GM18499 (cell line): ENCODE measurements around the gene LPCAT1.
"Not testable (repeated sequence)": the region's sequence is repeated elsewhere in the genome, so short reads cannot be mapped to it uniquely, and the experiment has no call there.

Source experiments
- ATAC-seq: cut with Tn5 transposase; IDR thresholded peaks from one replicate; pipeline ENCODE4 v1.9.1; 2021; ENCODE audit warnings: moderate number of reproducible peaks; ENCODE audit not compliant: insufficient read depth, unreplicated experiment

LPCAT1 gene

DNA sequence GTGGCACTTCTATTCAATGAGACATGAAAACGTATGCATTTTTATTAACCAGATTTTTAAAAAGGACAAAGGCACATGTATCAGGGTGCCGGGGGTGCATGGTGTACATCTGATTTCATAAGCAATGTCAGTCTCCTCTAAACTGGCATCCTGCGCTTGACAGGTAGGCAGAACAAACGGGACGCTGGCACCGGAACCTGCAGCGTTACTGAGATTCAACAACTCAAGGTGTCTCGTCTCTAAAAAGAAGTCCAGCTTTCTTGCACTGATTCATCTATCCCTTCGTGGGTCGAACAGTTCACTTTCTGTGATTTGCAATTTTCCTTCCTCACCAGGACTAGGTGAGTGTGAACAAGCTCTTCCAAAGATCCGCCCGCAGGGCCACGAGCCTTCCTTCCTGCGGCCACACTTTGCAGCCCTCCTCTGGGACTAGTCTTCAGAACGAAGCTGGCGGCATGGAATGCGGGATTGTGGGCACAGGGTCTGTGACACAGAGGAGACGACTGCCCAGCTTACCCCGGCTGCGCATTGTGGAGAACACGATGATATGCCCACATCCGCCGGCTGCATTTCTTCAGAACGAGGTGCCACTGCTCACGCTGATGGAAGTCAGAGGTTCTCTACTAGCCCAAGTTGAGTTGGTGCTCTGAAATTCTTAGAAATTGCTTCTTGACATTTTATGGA, 85.7 kb downstream of the LPCAT1 start:
- no peak for ATAC-seq

DNA sequence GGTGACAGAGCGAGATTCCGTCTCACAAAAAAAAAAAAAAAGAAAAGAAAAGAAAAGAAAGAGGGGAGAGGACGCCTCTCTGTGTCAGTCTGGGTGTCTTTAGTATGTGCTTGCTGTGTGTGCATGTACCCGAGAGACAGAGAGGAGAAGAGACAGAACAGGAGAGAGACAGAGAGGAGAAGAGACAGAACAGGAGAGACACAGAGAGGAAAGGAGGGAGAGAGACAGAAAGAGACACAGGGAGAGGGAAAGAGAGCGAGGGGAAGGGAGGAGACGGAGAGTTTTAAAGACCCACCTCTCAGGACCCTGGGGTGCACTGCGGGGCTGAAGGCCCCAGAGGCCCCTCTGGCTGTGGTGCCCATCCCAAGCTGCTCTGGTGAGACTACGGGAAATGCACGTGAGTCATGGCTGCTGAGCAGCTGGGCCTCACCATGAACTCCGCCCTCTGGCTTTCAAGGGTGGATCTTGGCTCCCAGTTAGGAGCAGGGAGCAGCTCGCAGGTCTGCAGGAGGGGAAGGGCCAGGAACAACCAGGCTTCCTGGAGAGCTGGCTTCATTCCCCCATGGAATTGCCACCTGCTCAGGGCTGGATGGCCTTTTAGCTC, 86.4 kb downstream of the LPCAT1 start:
- ATAC-seq: no peak

DNA sequence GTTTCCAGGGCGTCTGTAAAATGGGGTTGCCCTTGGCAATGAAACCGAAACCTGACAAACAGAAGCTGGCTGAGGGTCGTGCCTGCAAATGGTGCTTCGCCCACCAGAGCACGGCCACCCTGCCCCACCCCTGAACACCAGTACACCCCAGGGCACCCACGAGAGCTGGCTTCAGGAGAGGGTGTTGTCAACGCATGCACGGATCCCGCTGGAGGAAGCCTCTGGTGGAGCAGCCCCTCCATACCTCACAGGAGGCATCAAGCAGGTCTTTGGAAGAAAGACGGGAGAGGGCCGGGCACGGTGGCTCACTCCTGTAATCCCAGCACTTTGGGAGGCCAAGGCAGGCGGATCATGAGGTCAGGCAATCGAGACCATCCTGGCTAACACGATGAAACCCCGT, 87.1 kb downstream of the LPCAT1 start:
- ATAC-seq: no peak

DNA sequence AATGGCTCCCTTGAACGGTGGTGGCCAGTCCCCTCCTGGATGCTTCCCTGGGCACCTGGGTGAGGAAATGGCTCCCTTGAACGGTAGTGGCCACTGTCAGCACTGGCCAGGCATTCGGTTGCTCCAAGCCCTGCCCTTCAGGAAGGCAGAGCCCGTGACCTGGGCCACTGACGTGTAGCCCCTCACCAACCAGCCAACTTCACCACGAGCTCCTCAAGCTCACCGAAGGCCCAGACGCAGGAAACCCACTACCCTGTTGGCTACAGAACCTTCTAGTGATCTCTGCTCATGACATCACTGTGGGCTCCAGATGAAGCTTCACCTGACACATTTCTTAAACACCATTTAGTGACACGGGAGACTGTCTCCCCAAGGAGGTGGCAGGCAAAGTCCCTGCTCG, 87.7 kb downstream of the LPCAT1 start:
- ATAC-seq: no peak

DNA sequence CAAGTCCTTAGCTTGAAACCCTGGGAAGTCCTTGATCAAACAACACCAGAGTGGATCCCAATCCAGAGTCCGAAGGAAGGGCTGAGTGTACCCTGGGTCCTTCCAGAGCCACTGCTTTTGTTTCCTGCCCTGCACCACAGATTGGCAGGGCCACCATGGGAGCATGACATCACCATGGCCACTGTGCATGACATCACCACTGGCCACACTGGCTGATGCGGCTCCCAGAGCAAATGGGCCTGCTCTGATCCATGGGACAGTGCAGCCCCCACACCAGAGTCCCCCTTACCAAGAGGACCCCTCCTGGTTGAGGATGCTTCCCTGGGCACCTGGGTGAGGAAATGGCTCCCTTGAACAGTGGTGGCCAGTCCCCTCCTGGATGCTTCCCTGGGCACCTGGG, 88.4 kb downstream of the LPCAT1 start:
- ATAC-seq: no peak

DNA sequence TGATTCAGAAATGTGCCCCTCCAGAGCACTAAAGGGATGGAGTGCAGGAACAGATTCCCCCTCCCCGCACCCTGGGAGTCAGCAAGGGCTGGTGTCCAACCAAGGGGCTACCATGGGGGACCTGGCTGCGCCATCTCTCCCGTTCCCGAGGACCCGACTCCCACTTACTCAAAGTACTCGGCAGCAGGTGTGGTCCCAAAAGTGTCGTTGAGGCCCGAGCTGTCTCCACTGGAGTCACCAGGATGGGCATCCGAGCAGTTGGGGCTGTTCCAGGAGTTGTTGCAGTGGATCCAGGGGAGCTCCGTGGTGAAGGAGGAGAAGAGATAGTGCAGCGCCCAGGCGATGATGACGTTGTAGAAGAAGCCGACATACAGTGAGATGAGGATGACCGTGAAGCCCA, 91.5 kb downstream of the LPCAT1 start:
- ATAC-seq: no peak

DNA sequence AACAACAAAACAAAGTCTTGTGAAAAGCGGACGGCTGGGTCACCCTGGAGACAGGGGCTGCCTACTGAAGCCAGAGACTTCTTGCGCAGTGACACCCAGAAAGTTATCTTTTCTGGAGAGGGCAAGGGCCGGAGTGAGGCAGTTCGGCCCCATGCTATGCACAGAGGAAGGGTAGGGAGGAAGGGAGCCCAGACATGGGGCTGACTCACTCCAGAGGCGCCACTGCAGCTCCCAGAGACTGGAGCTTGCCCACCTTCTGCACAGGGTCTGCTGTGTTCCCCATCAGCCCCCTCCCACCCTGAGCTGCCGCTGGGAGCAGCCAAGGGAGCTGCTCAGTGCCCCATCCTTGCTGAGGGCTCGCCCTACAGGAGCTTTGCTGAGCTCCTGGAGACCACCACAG, 91.9 kb downstream of the LPCAT1 start:
- no peak for ATAC-seq

DNA sequence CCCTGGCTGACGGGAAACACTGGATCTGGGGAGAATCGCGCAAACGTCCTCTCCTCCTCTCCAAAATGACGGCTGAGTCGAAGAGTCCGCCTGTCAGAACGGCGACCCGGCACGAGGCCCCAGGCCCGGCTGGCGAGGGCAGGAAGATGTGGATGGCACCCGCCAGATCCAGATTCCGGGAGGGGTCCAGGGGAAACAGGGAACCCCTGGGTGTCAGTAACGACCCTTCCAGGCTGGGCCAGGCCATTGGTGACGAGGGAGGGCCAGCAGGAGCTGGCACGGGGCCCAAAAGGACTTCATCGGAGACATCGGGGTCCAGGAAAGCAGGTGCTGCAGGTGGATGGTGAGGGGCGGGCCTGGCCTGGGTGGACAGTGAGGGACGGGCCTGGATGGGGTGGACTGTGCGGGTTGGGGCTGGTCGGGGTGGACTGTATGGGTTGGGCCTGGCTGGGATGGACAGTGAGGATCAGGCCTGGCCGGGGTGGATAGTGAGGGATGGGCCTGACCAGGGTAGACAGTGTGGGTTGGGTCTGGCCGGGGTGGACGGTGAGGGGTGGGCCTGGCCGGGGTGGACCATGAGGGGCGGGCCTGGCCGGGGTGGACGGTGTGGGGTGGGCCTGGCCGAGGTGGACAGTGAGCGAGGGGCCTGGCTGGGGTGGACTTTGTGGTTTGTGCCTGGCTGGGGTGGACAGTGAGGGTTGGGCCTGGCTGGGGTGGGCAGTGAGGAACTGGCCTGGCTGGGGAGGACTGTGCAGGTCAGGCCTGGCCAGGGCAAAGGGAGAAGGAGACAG, 92.5 kb downstream of the LPCAT1 start:
- ATAC-seq: no peak

DNA sequence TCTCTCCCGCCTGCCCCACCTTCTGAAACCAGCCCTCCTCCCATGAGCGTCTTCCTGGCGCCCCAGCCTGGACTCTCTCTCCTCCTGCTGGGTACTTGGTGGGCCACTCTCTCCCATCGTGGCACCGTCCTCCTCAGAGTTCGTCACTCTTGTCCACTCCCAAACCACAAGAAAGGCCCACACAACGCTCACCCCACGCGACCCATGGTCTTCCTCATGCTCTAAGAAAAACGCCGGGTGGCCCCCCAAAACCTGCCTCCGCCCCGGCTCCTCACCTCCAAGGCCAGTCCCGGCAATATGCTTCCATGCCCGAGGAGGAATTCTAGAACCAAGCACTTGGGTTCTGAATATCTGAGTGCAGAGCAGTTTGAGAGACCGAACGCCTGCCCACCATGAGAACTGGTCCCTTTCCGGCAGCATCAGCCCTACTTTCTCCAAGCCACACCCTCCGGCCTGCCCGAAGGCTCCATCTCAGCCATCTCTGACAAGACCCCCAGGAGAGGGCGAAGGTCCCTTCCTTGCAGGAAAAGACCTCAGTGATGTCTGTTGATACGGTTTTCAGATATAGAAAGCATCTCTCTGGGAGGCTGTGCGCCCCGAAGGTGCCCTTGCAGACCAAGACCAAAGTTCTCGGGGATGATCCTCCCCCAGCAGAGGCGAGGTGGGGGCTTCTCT, 93.5 kb downstream of the LPCAT1 start:
- no peak for ATAC-seq

DNA sequence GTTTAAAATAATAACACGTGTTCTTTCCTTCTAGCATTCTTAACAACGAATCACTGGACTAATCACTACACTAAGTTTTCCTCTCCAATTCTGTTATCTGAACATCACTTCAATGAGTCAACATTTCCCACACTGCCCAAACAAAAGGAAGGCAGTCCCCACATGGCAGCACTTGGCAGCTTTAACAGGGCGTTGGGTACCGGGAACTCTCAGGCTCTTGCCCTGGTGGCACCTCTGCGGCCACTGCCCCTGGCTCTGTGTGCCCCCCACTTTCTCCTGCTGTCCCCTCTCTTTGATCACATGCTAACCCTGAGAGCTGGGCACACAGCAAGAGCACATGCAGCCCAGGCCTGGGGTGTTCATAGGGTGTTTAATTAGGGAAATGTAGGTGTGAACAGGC, 94.3 kb downstream of the LPCAT1 start:
- ATAC-seq: no peak

DNA sequence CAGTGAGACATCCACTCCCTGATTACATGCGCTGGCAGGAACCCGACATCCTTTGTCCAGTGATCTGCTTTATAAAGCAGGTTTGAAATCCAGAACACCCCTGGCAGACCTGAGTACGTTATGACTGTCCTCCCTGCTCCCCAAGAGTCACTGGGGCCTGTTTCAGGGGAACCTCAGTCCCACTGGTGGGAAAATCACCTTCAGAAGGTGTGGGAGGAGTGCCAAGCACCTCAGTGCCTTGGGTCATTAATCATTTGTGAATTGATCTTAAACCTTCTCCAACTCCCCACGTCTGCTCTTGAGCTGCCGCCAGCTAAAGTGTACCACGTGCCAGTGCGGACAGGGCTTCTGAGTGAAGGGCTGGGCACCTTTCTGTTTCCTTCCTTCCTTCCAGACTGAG, 94.7 kb downstream of the LPCAT1 start:
- ATAC-seq: no peak

DNA sequence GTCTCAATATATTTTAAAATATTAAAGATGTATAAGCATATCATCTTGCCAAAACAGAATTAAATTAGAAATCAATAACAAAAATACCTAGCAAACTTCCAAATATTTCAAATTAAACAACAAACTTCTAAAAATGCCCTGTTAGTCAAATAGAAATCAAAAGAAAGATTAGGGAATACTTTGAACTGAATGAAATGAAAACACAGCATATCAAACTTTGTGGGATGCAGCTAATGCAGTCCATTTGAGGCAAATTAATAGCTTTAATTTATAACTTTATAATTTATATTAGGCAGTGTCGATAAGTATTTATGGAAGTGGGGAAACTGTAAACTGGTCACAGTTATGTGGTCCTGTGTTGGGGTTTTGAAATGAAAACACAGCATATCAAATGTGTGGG, 95.7 kb downstream of the LPCAT1 start:
- ATAC-seq: no peak

DNA sequence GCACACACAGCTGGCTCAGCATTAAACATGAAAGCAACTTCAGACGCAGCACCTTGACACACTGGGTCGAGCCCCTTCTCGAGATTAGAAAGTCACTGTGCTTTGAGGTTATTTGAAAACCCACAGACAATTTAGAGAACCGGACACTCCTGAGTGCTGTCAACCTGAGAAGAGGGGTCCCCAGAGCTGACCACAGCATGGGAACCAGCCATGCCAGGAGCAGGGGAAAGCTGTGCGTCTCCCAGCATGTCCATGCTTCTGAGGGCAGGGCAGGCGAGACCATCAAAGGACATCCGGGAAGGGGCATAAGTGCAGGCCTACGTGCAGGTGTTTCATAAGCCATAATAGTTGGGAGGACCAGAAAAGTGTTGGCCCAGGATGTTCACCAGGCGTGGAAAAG, 99.0 kb downstream of the LPCAT1 start:
- no peak for ATAC-seq

DNA sequence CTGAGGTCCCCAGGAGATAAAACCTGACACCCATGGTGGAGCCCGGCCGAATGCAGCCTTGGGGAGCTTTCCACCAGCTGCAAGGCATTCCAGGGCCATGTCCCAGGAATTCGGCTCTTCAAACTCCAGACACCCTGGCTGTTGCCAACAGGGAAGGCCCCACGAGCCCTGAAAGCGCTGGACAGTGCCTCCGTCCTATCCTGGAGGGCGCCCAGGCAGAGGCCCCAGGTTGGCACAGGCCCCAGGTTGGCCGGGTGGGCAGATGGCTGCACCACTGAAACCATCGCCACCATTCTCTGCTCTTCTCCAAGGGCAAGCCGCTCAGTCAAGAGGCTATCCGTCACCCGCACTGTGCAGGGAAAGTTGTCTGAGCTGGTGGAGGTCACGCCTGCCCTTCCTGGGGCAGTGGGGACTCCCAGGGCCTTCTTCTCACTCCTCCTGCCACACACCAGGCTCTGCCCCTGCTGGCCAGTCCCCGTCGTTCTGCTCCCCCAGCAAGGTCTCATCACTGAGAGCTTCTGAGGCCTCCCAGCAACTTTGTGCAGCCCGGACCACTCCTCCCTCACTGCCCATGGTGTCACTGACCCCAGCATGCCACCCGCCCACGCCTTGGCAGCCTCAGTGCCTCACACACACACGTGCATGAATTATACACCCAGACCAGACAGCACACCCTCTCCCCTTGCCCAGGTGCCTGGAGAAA, 99.7 kb downstream of the LPCAT1 start:
- ATAC-seq: no peak

DNA sequence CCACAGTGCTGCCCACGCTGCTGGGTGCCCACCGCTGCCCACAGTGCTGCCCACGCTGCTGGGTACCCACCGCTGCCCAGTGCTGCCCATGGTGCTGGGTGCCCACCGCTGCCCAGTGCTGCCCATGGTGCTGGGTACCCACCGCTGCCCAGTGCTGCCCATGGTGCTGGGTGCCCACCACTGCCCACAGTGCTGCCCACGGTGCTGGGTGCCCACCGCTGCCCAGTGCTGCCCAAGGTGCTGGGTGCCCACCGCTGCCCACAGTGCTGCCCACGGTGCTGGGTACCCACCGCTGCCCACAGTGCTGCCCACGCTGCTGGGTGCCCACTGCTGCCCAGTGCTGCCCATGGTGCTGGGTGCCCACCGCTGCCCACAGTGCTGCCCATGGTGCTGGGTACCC, 101.2 kb downstream of the LPCAT1 start:
- ATAC-seq: not testable (repeated sequence)

DNA sequence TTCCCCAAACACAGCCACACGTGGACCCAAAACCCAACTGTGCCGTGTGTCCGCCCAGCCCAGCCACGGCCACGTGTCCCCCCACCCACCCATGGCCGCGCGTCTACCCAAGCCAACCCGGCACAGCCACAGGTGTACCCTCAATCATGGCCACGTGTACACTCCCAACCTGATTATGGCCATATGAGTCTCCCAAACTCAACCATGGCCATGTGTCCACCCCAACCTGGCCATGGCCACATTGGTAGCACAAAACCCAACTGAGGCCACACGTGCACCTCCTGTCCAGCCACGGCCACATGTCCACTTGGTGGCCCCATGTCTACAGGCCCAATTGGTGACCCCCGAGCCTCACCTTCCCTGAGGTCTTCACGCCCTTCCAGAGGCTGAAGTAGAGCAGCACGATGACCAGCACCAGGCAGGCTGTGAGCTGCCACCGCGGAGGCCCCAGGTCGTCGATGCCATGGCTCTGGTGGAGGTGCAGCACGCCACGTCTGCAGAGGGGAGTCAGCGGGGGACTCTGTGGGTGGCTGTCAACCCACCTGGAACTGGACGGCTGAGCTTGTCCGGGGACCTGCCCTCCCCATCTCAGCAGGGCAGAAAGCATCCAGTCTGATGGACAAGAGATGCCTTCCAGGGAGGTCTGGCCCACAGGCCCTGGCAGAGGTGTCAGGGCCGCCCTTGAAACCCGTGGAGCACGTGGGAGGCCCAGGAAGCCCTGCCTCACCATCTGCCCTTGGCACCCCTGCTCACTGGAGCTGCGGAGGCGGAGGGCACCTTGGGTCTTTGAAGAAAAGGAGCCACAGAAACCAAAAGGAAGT, 102.0 kb downstream of the LPCAT1 start:
- ATAC-seq: no peak

DNA sequence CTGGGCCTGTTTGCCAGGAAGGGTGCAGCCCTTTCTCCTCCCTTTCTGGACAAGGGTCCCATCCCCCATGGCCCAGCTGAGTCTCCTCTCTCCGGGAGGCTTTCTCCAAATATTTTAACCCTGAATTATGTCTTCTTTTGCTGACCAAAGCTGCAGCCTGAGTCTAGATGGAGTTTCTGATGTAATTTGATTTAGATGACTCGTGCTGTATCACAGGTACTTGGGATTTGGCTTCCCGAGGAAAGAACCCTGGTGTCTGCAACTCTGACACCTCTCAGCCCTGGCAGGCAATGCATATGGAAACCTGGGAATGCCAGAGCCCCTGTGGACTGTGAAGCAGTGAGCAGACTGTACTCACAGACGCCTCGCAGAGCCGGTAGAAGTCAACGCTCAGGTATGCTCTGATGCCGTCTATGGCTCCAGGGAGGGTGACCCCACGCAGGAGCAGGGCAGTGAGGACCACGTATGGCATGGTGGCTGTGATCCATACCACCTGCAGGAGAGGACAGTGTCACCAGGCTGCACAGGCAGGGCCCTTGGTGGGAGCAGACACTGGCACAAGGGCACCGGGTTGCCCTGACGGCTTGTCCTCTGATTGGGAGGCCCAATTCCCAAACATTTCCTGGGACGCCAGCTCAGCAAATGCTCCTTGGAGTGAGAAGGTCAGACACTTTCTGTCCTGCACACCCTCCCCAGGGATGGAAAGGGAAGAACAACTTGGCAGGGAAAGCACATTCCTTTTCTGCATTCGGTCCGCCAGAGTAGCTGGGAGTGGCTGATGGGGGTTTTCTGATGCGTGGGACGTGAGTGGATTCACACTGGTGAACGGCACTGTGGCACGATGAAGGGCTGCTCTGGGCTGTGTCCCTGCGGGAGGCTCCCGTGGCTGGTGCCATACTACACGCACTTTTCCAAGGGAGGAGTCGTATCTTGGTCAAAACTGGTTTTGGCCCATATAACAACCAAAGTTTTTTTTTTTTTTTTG, 103.3 kb downstream of the LPCAT1 start:
- ATAC-seq: no peak

DNA sequence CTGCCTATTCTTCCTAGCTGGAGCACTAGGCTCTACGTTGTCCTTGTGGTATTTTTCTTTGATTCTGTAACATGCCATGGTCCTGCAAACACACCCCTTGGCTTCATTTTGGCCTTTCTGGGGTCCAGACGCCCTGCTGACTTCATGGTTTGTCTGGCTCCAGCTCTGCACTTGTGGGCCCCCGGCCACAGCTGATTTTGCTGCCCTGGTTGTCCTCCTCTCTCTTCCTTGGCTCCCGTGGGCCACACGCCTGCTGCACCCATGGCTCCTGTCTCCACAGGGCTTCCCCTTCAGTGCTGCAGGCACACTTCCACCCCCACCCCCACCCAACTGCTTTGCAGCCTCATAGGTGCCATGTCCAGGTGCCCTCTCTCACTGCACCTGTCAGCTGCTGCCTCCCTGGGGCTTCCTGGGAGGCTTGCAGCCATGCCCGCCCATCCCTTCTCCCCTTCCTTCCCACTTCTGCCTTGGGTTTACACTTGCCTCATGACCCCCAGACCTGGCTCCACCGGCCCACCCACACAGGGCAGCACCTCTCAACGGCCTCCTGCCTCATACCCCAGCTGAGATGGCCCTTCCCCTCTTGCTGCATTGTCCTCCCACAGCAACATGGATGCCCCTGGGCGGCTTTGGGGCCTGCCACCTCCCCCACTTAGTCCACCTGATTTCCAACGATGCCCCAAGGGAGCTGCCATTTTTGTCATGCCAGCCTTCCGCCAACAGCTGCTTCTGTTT, 104.1 kb downstream of the LPCAT1 start:
- ATAC-seq: no peak
